ENCODE results near the gene TENT5D. TPM values are rescaled to one million over a fixed set of nuclear protein-coding genes. Genes with fewer than 3 reads are reported as not detected.

Gene TENT5D
- total and polyA plus RNA-seq, 9 of the 15 experiments (the other 6 are each of a cell fraction or from before 2014, with no cell fraction given): 0.08 to 0.41 (median 0.15) TPM; not detected in 1

GRCh38 chrX:80423744-80424143, 3.5 kb downstream of the TENT5D start (continued):
- TF ChIP-seq, protein P1, sequence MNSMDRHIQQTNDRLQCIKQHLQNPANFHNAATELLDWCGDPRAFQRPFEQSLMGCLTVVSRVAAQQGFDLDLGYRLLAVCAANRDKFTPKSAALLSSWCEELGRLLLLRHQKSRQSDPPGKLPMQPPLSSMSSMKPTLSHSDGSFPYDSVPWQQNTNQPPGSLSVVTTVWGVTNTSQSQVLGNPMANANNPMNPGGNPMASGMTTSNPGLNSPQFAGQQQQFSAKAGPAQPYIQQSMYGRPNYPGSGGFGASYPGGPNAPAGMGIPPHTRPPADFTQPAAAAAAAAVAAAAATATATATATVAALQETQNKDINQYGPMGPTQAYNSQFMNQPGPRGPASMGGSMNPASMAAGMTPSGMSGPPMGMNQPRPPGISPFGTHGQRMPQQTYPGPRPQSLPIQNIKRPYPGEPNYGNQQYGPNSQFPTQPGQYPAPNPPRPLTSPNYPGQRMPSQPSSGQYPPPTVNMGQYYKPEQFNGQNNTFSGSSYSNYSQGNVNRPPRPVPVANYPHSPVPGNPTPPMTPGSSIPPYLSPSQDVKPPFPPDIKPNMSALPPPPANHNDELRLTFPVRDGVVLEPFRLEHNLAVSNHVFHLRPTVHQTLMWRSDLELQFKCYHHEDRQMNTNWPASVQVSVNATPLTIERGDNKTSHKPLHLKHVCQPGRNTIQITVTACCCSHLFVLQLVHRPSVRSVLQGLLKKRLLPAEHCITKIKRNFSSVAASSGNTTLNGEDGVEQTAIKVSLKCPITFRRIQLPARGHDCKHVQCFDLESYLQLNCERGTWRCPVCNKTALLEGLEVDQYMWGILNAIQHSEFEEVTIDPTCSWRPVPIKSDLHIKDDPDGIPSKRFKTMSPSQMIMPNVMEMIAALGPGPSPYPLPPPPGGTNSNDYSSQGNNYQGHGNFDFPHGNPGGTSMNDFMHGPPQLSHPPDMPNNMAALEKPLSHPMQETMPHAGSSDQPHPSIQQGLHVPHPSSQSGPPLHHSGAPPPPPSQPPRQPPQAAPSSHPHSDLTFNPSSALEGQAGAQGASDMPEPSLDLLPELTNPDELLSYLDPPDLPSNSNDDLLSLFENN (IDR thresholded peaks at IDR 0.05; ENCODE audit: low read depth in 2 of 2, low read length in 2 of 2): peak in 1 of 2 experiments; percentile 51; a peak in 1 of 4 replicates
- TF ChIP-seq HDAC3 (IDR thresholded peaks at IDR 0.05; ENCODE audit: borderline replicate concordance, partially characterized antibody) (peak; percentile 56), RNF2 (IDR thresholded peaks at IDR 0.05) (peak; percentile 36; the same call in 1 of the 2 replicates), PTBP1 (IDR thresholded peaks at IDR 0.05; ENCODE audit: low read depth, low read length) (no peak), OTX1 (CRISPR knock-in tag; IDR thresholded peaks at IDR 0.05) (no peak), MYBL2 (IDR thresholded peaks at IDR 0.05; ENCODE audit: low read depth) (no peak), MYBL2 (CRISPR knock-in tag; IDR thresholded peaks at IDR 0.05; ENCODE audit: borderline replicate concordance) (no peak), U2AF1 (optimal IDR thresholded peaks at IDR 0.05; ENCODE audit: low read depth, low read length) (no peak), ZNF384 (IDR thresholded peaks at IDR 0.05; ENCODE audit: low read depth, low read length) (peak; percentile 77), FOXM1 (IDR thresholded peaks at IDR 0.05; ENCODE audit: low read depth) (peak; percentile 85), FOXM1 (CRISPR knock-in tag; IDR thresholded peaks at IDR 0.05; ENCODE audit: low read depth) (no peak), ZNF253 (CRISPR knock-in tag; conservative IDR thresholded peaks at IDR 0.05) (no peak), KLF6 (CRISPR knock-in tag; IDR thresholded peaks at IDR 0.05; ENCODE audit: borderline replicate concordance) (no peak), SMAD2 (IDR thresholded peaks at IDR 0.05; ENCODE audit: low read depth, low read length) (no peak), CBFA2T2 (conservative IDR thresholded peaks at IDR 0.05) (peak; percentile 92), ETV1 (tag; conservative IDR thresholded peaks at IDR 0.05; ENCODE audit: low read depth) (no peak), THAP7 (CRISPR knock-in tag; IDR thresholded peaks at IDR 0.05) (no peak), TRIM24 (IDR thresholded peaks at IDR 0.05) (peak; percentile 74 to 88; a peak in 3 of 4 replicates), PRDM10 (IDR thresholded peaks at IDR 0.05; ENCODE audit: partially characterized antibody) (peak; percentile 8), STAT5A (IDR thresholded peaks at IDR 0.05; ENCODE audit: borderline replicate concordance, low read length) (peak; percentile 78), NCOR1 (IDR thresholded peaks at IDR 0.05) (peak; percentile 85), SAFB (IDR thresholded peaks at IDR 0.05; ENCODE audit: borderline replicate concordance, low read depth, low read length) (no peak)
- TF ChIP-seq, protein P2, sequence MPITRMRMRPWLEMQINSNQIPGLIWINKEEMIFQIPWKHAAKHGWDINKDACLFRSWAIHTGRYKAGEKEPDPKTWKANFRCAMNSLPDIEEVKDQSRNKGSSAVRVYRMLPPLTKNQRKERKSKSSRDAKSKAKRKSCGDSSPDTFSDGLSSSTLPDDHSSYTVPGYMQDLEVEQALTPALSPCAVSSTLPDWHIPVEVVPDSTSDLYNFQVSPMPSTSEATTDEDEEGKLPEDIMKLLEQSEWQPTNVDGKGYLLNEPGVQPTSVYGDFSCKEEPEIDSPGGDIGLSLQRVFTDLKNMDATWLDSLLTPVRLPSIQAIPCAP (CRISPR knock-in tag; IDR thresholded peaks at IDR 0.05; ENCODE audit: borderline replicate concordance): no peak

Data from K562 (cell line).